LNCAP (cell line): ENCODE results near the gene HLA-DMB.

ENCODE experiments used
- CTCF ChIP-seq: fragments of 450-650 bp; IDR thresholded peaks from 2 replicates; pipeline ENCODE4 v1.5.1; 2017; ENCODE audit warnings: mild to moderate bottlenecking

The HLA-DMB gene

GRCh38 chr6:32974016-32974333 is 33.1 kb upstream of the HLA-DMB start:
- TF ChIP-seq CTCF: no peak

- no peak for TF ChIP-seq CTCF
Observed at GRCh38 chr6:32973144-32974015, 32.6 kb upstream of the HLA-DMB start.

- TF ChIP-seq CTCF: no peak
Observed at GRCh38 chr6:32972353-32973143, 31.7 kb upstream of the HLA-DMB start.

DNA sequence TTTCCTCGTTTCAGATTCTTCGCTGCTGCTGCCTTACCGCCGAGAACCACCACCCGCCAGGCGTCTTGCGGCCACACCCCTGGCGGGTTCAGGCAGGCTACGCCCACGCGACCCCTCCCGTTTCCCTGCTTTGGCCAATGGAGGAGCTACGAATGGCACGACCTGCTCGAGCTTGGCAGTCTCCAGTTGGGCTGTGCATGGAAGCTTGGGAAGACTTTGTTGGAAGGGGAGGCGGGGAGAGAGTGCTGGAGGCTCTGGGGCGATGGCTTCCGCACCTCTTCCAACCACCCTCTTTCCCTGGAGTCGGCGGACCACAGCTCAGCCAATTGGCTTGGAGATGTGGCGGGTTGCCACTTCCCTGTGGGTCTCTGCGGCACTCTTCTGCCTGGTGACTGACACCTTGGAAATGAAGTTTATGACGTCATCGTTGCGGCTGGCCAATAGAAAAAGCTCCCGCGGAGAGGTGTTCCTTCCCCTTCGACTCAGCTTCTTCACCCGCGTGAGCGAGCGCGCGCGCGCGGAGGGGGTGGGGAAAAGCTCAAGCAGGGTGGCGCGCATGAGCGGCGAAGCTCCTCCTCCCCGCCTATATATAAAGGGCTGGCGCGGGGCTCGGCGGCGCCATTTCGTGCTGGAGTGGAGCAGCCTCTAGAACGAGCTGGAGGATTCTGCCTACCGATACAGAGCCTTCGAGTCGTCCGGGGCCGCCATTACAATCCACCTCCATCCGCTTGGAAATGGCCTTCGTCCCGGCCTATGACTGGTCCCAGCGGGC is 30.9 kb upstream of the HLA-DMB start:
- TF ChIP-seq CTCF: no peak

DNA sequence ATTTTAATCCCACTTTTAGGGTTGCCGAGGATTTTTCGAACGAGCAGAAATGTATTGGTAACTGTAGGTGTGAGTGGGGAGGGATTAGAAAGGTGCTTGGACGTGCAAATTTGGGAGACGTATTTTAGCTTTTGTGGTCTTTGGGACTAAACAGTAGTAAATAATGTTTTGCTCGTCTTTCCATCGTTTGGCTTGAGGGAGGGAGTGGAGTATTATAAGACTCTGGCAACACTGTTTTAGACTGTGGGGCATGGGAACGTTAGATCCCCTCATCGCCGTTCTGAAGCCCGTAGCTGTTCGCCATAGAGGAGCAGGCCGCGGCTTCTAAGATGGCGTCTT is 30.4 kb upstream of the HLA-DMB start:
- TF ChIP-seq CTCF: no peak

DNA sequence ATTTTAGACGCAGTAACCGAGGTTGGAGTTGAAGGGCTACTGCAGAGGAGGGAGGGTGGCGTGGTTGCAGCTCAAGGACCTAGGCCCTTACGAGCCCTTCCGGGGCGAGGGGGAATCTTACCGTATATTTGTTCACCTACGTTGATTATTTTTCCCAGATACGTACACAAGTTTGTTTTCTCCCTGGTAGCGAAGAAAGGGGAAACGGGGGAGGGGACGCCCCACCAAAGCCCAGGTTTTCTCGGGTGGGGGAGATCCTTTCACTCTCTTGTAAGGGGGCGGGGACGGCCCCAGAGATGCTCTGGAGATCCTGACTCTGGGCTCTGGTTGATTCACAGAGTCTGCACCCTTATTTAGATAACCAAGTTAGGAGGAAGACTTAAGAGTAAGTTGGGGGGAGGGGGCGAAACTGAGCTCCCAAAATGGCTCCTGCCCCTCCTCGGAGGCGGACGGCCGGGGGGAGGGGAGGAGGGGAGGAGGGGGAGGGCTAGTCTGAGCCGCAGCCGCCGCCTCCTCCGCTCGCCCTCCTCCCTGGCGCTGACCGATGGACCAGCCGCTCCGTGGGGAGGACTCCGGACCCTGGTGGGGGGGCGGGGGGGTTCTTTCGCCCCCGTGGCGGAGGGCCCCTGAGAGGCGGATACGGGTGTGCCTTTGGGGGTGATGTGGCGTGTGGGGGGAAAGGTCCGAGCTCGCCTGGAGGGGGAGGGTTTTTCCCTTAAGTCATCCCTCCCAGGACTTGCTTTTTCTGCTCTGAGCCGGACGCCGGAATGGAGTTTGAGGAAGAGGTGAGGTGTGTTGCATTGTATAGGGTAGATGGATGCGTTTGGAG is 29.8 kb upstream of the HLA-DMB start:
- no peak for TF ChIP-seq CTCF
